ENCODE data around the gene GJB3.
"Not testable (repeated sequence)": the region's sequence is repeated elsewhere in the genome, so short reads cannot be mapped to it uniquely, and the experiment has no call there.

The GJB3 gene

GRCh38 chr1:34761176-34761761, 19.7 kb upstream of the GJB3 start:
- DNase-seq = no peak

- no peak for DNase-seq
Observed at GRCh38 chr1:34761776-34762307, 19.2 kb upstream of the GJB3 start.

GRCh38 chr1:34762474-34763141, 18.4 kb upstream of the GJB3 start:
- no peak for DNase-seq

GRCh38 chr1:34763142-34763781, 17.8 kb upstream of the GJB3 start:
- no peak for DNase-seq

- no peak for DNase-seq
Observed at GRCh38 chr1:34768856-34769255, 12.2 kb upstream of the GJB3 start.

GRCh38 chr1:34770891-34771504, 10.0 kb upstream of the GJB3 start:
- no peak for DNase-seq

- no peak for DNase-seq
Observed at GRCh38 chr1:34771573-34772371, 9.2 kb upstream of the GJB3 start.

- DNase-seq = not testable (repeated sequence)
Observed at GRCh38 chr1:34773114-34773513, 7.9 kb upstream of the GJB3 start.

- no peak for DNase-seq
Observed at GRCh38 chr1:34774957-34775356, 6.1 kb upstream of the GJB3 start.

- DNase-seq = no peak
Observed at GRCh38 chr1:34776911-34777310, 4.1 kb upstream of the GJB3 start.

- no peak for DNase-seq
Observed at GRCh38 chr1:34777519-34778321, 3.3 kb upstream of the GJB3 start.

GRCh38 chr1:34778381-34778780, 2.6 kb upstream of the GJB3 start:
- no peak for DNase-seq

GRCh38 chr1:34779005-34779404, 2.0 kb upstream of the GJB3 start:
- DNase-seq = no peak

- no peak for DNase-seq
Observed at GRCh38 chr1:34779526-34779925, 1.5 kb upstream of the GJB3 start.

GRCh38 chr1:34779962-34780361, 1.1 kb upstream of the GJB3 start:
- no peak for DNase-seq

- no peak for DNase-seq
Observed at GRCh38 chr1:34780528-34780927, 486 bp upstream of the GJB3 start.

GRCh38 chr1:34781844-34782391, 904 bp downstream of the GJB3 start:
- no peak for DNase-seq

- DNase-seq = peak; percentile 35
Observed at GRCh38 chr1:34784751-34785221, 3.8 kb downstream of the GJB3 start.

- no peak for DNase-seq
Observed at GRCh38 chr1:34785231-34785874, 4.3 kb downstream of the GJB3 start.

GRCh38 chr1:34785875-34786470, 5.0 kb downstream of the GJB3 start:
- DNase-seq = no peak
